K562 (cell line): ENCODE data around the gene USH2A. TPM values are rescaled to one million over a fixed set of nuclear protein-coding genes. Genes with fewer than 3 reads are reported as not detected.

Experiments used
- ATAC-seq: fragments of 200-7000 bp; cut with Tn5 transposase; 3 replicates; pipeline ENCODE4 v1.9.1; 2020; ENCODE audit warnings: moderate library complexity
- BruUV-seq: library from RNA; stranded (reverse); fragments of 400-500 nt; replicated peaks from 2 replicates; lab custom pipeline; 2021; lab: Mats Ljungman, UMichigan
- CTCF ChIA-PET: fragments of 300-600 bp; formaldehyde crosslinking; extraction: SDS; loops from one replicate; lab custom pipeline; 2021; ENCODE audit warnings: low intra/inter-chr PET ratio; lab: Yijun Ruan, JAX
- POLR2A ChIA-PET: fragments of 300-600, 350-650 bp; sonication (Branson Sonifier 250); formaldehyde crosslinking; extraction: SDS; loops from one replicate; lab custom pipeline; 2021; ENCODE audit warnings: antibody characterized with exemption, inconsistent platforms; lab: Yijun Ruan, JAX
- DNase-seq, 4 experiments: peaks; one replicate each; pipeline versions ENCODE4 v3.0.0 to v3.0.0-alpha.2; 2011 to 2018; ENCODE audit warnings: low spot score in 3 of 4, mixed read lengths in 3 of 4; ENCODE audit errors: extremely low read depth in 1 of 4
- FAIRE-seq: peaks from 2 replicates; lab custom pipeline; 2011; peaks lifted over from hg19 to GRCh38; lab: Jason Lieb, UNC
- H2AFZ ChIP-seq: 2 replicates; pipeline ENCODE4 v1.6.0; 2011; ENCODE audit warnings: low read depth, low read length, control low read depth, inconsistent platforms
- H3K27ac ChIP-seq: fragments of 200-600 bp; 3 replicates; pipeline ENCODE4 v1.8.0; 2011; ENCODE audit warnings: low read depth, mild to moderate bottlenecking, control low read depth, inconsistent platforms, low read length, moderate library complexity, mixed read lengths; ENCODE audit errors: extremely low read depth
- H3K27me3 ChIP-seq, 2 experiments: fragments of 300-600 bp in 1 of 2; 2 replicates in 1 of 2; 3 replicates in 1 of 2; pipeline versions ENCODE4 v1.6.0 to v1.8.0; 2011; ENCODE audit warnings: inconsistent platforms in 2 of 2, low read length in 2 of 2, mild to moderate bottlenecking in 1 of 2, mixed read lengths in 1 of 2, moderate library complexity in 1 of 2; ENCODE audit not compliant: control insufficient read depth in 2 of 2, insufficient read depth in 2 of 2
- H3K36me3 ChIP-seq: fragments of 300-600 bp; 3 replicates; pipeline ENCODE4 v1.8.0; 2011; ENCODE audit warnings: mild to moderate bottlenecking, low read length, inconsistent platforms; ENCODE audit not compliant: control insufficient read depth, insufficient read depth
- H3K4me1 ChIP-seq, 2 experiments: fragments of 200-600 bp in 1 of 2; replicated peaks in 1 of 2; 2 replicates in 1 of 2; 3 replicates in 1 of 2; pipeline versions ENCODE4 v1.5.1 to v1.8.0; 2011; ENCODE audit warnings: inconsistent platforms in 2 of 2, low read length in 2 of 2, mild to moderate bottlenecking in 1 of 2, mixed read lengths in 1 of 2, moderate library complexity in 1 of 2; ENCODE audit not compliant: control insufficient read depth in 2 of 2, insufficient read depth in 2 of 2
- H3K4me2 ChIP-seq: 2 replicates; pipeline ENCODE4 v1.6.1; 2011; ENCODE audit warnings: low read length, control low read depth, inconsistent platforms, mixed read lengths; ENCODE audit not compliant: insufficient read depth
- H3K4me3 ChIP-seq: fragments of 200-600 bp; sonication (generic), shearing (Covaris generic); 2 replicates; pipeline ENCODE4 v1.5.1; 2016; ENCODE audit warnings: control low read depth, inconsistent platforms
- H3K79me2 ChIP-seq: fragments of 200-600 bp; 3 replicates; pipeline ENCODE4 v1.8.0; 2011; ENCODE audit warnings: low read length, inconsistent platforms; ENCODE audit not compliant: control insufficient read depth, insufficient read depth
- H3K9ac ChIP-seq, 2 experiments: 2 replicates each; pipeline versions ENCODE4 v1.6.0 to v1.6.1; 2011; ENCODE audit warnings: low read depth in 2 of 2, low read length in 2 of 2, control low read depth in 1 of 2, inconsistent platforms in 1 of 2, mild to moderate bottlenecking in 1 of 2, mixed read lengths in 1 of 2; ENCODE audit not compliant: insufficient read depth in 1 of 2
- H3K9me1 ChIP-seq: one replicate; pipeline ENCODE4 v1.6.0; 2011; ENCODE audit warnings: inconsistent platforms, mild to moderate bottlenecking, low read length, moderate library complexity; ENCODE audit not compliant: control insufficient read depth, insufficient read depth
- H3K9me3 ChIP-seq: replicated peaks from 2 replicates; pipeline ENCODE4 v1.5.1; 2011; ENCODE audit warnings: low read depth, low read length, inconsistent platforms; ENCODE audit not compliant: control insufficient read depth, insufficient read depth
- H4K20me1 ChIP-seq: replicated peaks from 2 replicates; pipeline ENCODE4 v1.6.1; 2011; ENCODE audit warnings: low read length, inconsistent platforms, mixed read lengths; ENCODE audit not compliant: control insufficient read depth, insufficient read depth
- SIRT6 ChIP-seq: IDR thresholded peaks from one replicate; pipeline ENCODE4 v1.6.1; 2012; ENCODE audit warnings: low read depth, mild to moderate bottlenecking, control low read depth, inconsistent platforms, low read length, moderate library complexity
- STAG1 ChIP-seq: sonication (generic); formaldehyde crosslinking; IDR thresholded peaks from 2 replicates; pipeline ENCODE4 v1.5.0; 2020; ENCODE audit warnings: missing genetic modification reagents, borderline replicate concordance
- ZNF668 ChIP-seq: fragments of 250-450 bp; sonication (Bioruptor Pico); IDR thresholded peaks from 2 replicates; pipeline ENCODE4 v1.8.0; 2022; ENCODE audit warnings: mild to moderate bottlenecking, inconsistent platforms
- WGBS: fragments of 100-300 bp; shearing (Covaris generic); methylation state at CpG from one replicate; pipeline ENCODE4 v1.1.6; 2016; ENCODE audit warnings: low coverage, mixed read lengths; ENCODE audit not compliant: insufficient coverage; ENCODE audit errors: missing lambda C conversion rate; 5-methylcytosine and 5-hydroxymethylcytosine counted together
- in situ Hi-C: fragments of 300-500 bp; cut with MboI; formaldehyde crosslinking; loops from 4 replicates; pipeline ENCODE4 v1.15.0; 2018; ENCODE audit warnings: inconsistent platforms, mixed read lengths
- intact Hi-C: fragments of 100-400 bp; cut with micrococcal nuclease; formaldehyde crosslinking; loops from 2 replicates; pipeline ENCODE4 v1.14.2; 2022
- polyA plus RNA-seq, 8 experiments: library from polyadenylated mRNA; depleted of rRNA in 4 of 8; stranded (reverse) in 5 of 8; unstranded in 3 of 8; fragments of >200 nt; fragmentation: Nextera tagmentation in 2 of 8; fragmentation: Illumina TruSeq in 1 of 8; extraction: Ambion mirVana in 2 of 8; extraction: Trizol in 1 of 8; gene quantifications; 2 replicates each; pipeline versions ENCODE4 v1.2.1 to v1.2.3, GENCODE V29; 2011 to 2014; ENCODE audit warnings: inconsistent platforms in 1 of 8, missing spikeins in 1 of 8
- total RNA-seq, 7 experiments: library from RNA; depleted of rRNA in 6 of 7; stranded (reverse); fragments of >200 nt in 6 of 7; fragmentation: Illumina TruSeq in 2 of 7; extraction: Trizol in 2 of 7; gene quantifications; 2 replicates each; pipeline versions ENCODE4 v1.2.1 to v1.2.3, GENCODE V29; 2011 to 2021; ENCODE audit warnings: low replicate concordance in 1 of 7

Gene USH2A
- total and polyA plus RNA-seq, 9 of the 15 experiments (the other 6 are each of a cell fraction or from before 2014, with no cell fraction given): under 0.01 TPM; not detected in 7

DNA sequence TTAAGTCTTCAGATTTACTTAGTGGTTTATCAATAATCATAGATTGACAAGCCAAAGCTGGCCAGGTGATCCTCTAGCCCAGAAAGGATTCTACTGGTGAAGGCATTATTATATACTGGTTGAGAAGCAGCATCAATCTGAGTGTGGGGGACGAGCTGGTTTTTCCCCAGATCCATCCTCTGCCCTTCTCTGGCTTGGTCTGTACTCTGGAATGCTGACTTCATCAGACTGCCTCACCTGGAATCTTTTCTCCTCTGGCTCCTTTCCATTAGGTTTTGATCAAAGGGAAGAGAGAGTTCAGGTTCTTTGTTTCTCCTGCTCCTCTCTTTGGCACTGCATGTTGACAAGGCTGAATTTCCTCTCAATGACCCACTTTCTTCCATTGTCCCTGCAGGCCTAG, 762.2 kb downstream of the USH2A start:
- no peaks in the 10 kb centered on the region for H3K4me1 ChIP-seq
- H3K4me2 ChIP-seq: no peak overlapping the region
- TF ChIP-seq STAG1 (CRISPR knock-in tag) (no peak), ZNF668 (CRISPR knock-in tag) (no peak)
- POLR2A ChIA-PET: interaction anchor here (0.7 kb wide), 1 partner anchor 81 kb away, joined by 3 read pairs; no protein-coding TSS in a partner anchor
- no peaks in the 10 kb centered on the region for H3K9me1 ChIP-seq
- intact Hi-C loops (loop anchor here (10.0 kb wide), 1 partner anchor 56 kb away; no protein-coding TSS in a partner anchor), in situ Hi-C loops (no loop called here)
- ATAC-seq: no peak
- no peaks in the 10 kb centered on the region for H3K9me3 ChIP-seq
- CTCF ChIA-PET: no interaction called here
- no peak overlapping the region for H3K4me3 ChIP-seq
- BruUV-seq: no TSS peak
- H3K27me3 ChIP-seq: no peaks in the 10 kb centered on the region
- H4K20me1 ChIP-seq: no peaks in the 10 kb centered on the region
- no peak overlapping the region for H3K27ac ChIP-seq
- 0% methylated on average over 1 of the region's 1 CpG for WGBS
- no peak overlapping the region for H2AFZ ChIP-seq
- no peak overlapping the region for H3K9ac ChIP-seq
- no peaks in the 10 kb centered on the region for H3K36me3 ChIP-seq
- no peak for DNase-seq
- no peaks in the 10 kb centered on the region for H3K79me2 ChIP-seq
- FAIRE-seq: no peak

DNA sequence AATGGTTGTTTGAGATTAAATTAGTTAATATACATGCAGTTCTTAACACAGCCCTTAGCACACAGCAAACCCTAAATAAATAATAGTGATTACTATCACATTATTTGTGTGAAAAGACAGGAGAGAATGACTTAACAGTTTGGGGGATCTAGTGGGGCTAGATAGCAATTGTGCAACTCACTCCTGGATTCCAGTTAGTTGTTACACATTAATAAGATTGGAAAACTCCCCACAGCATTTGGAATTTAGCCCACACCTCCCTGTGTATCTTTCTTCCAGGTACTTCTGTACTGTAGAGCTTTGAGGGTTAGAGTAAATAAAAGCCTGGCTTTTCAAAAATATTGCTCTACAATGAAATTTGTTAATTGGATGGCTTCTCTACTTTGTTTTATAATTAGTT, 763.0 kb downstream of the USH2A start:
- Histone ChIP-seq H3K79me2 (no peaks in the 10 kb centered on the region), H2AFZ (no peak overlapping the region), H3K9ac (no peak overlapping the region), H3K9me1 (no peaks in the 10 kb centered on the region), H3K4me1 (no peaks in the 10 kb centered on the region), H3K27ac (no peak overlapping the region), H3K36me3 (no peaks in the 10 kb centered on the region), H3K4me3 (no peak overlapping the region), H4K20me1 (no peaks in the 10 kb centered on the region), H3K4me2 (no peak overlapping the region), H3K9me3 (no peaks in the 10 kb centered on the region), H3K27me3 (no peaks in the 10 kb centered on the region)
- intact Hi-C loops (loop anchor here (10.0 kb wide), 1 partner anchor 55 kb away; no protein-coding TSS in a partner anchor), in situ Hi-C loops (no loop called here)
- CTCF ChIA-PET: no interaction called here
- no peak for DNase-seq
- TF ChIP-seq SIRT6: no peak
- POLR2A ChIA-PET: no interaction called here
- ATAC-seq: no peak
- BruUV-seq: no TSS peak
- FAIRE-seq: no peak
